Smooth muscle cell (in vitro differentiated cells): Measurements from ENCODE around the gene APEX1. TPM values are rescaled to one million over a fixed set of nuclear protein-coding genes. Genes with fewer than 3 reads are reported as not detected.

Experiments used
- DNase-seq: peaks from one replicate; lab custom pipeline; 2025; ENCODE audit not compliant: unreplicated experiment; lab: John Stamatoyannopoulos, UW
- H2AFZ ChIP-seq: fragments of 200-600 bp; sonication (generic); 2 replicates; pipeline ENCODE4 v1.6.0; 2016; ENCODE audit warnings: antibody characterized with exemption, low read depth, mild to moderate bottlenecking
- H3F3A ChIP-seq: fragments of 200-600 bp; sonication (generic); 2 replicates; pipeline ENCODE4 v1.6.0; 2017; ENCODE audit warnings: antibody characterized with exemption, low read depth
- H3K27ac ChIP-seq: fragments of 200-600 bp; sonication (generic); 2 replicates; pipeline ENCODE4 v1.5.1; 2016; ENCODE audit warnings: low read depth, mild to moderate bottlenecking
- H3K27me3 ChIP-seq: fragments of 200-600 bp; sonication (generic); 2 replicates; pipeline ENCODE4 v1.6.1; 2016; ENCODE audit warnings: low read depth, mild to moderate bottlenecking
- H3K36me3 ChIP-seq: fragments of 200-600 bp; sonication (generic); 2 replicates; pipeline ENCODE4 v1.5.1; 2016; ENCODE audit warnings: low read depth
- H3K4me1 ChIP-seq: fragments of 200-600 bp; sonication (generic); 2 replicates; pipeline ENCODE4 v1.5.1; 2016; ENCODE audit warnings: low read depth
- H3K4me2 ChIP-seq: fragments of 200-600 bp; sonication (generic); 2 replicates; pipeline ENCODE4 v1.6.0; 2016; ENCODE audit warnings: mild to moderate bottlenecking
- H3K4me3 ChIP-seq: fragments of 200-600 bp; sonication (generic); 2 replicates; pipeline ENCODE4 v1.5.1; 2016; ENCODE audit warnings: mild to moderate bottlenecking
- H3K79me2 ChIP-seq: fragments of 200-600 bp; sonication (generic); 2 replicates; pipeline ENCODE4 v1.6.0; 2016; ENCODE audit warnings: low read depth, mild to moderate bottlenecking
- H3K9ac ChIP-seq: fragments of 200-600 bp; sonication (generic); 2 replicates; pipeline ENCODE4 v1.6.0; 2016; ENCODE audit warnings: low read depth
- H3K9me3 ChIP-seq: fragments of 200-600 bp; sonication (generic); replicated peaks from 2 replicates; pipeline ENCODE4 v1.5.1; 2016; ENCODE audit warnings: low read depth
- H4K20me1 ChIP-seq: fragments of 200-600 bp; sonication (generic); 2 replicates; pipeline ENCODE4 v1.6.0; 2016; ENCODE audit warnings: low read depth
- CTCF ChIP-seq: fragments of 200-600 bp; sonication (generic); IDR thresholded peaks from 2 replicates; pipeline ENCODE4 v1.5.1; 2017; ENCODE audit warnings: borderline replicate concordance, mild to moderate bottlenecking, antibody characterized with exemption; ENCODE audit not compliant: insufficient read depth, poor library complexity, severe bottlenecking
- WGBS: methylation state at CpG from one replicate; pipeline ENCODE4 v1.1.7; 2016; ENCODE audit warnings: low lambda C conversion rate; 5-methylcytosine and 5-hydroxymethylcytosine counted together
- polyA plus RNA-seq: library from polyadenylated mRNA; unstranded; fragments of >200 nt; fragmentation: Nextera tagmentation; extraction: Ambion mirVana; gene quantifications from 2 replicates; pipeline ENCODE4 v1.2.1, GENCODE V29; 2016
- total RNA-seq: library from RNA; depleted of rRNA; stranded (reverse); fragments of >200 nt; gene quantifications from 2 replicates; pipeline ENCODE4 v1.2.3, GENCODE V29; 2014

The APEX1 gene
- total and polyA plus RNA-seq, 2 experiments from 2014 or later: 81.6 to 116 TPM

- H2AFZ ChIP-seq: no peak overlapping the region
Measured at GRCh38 chr14:20436363-20436755, 18.7 kb upstream of the APEX1 start.

GRCh38 chr14:20438664-20439063, 16.4 kb upstream of the APEX1 start:
- WGBS: 93% methylated on average over 7 of the region's 7 CpGs

More at GRCh38 chr14:20436363-20436755, 18.7 kb upstream of the APEX1 start:
- Histone ChIP-seq H3K9me3 (no peaks in the 10 kb centered on the region), H3K79me2 (no peaks in the 10 kb centered on the region), H3K4me3 (no peak overlapping the region), H3K4me1 (no peaks in the 10 kb centered on the region), H4K20me1 (no peaks in the 10 kb centered on the region), H3K9ac (no peak overlapping the region), H3F3A (no peaks in the 10 kb centered on the region), H3K27me3 (no peaks in the 10 kb centered on the region), H3K27ac (no peak overlapping the region), H3K36me3 (no peaks in the 10 kb centered on the region), H3K4me2 (no peak overlapping the region)
- WGBS: 71% methylated on average over 4 of the region's 4 CpGs
- no peak for DNase-seq
- no peak for TF ChIP-seq CTCF

GRCh38 chr14:20440465-20440864, 14.6 kb upstream of the APEX1 start:
- Histone ChIP-seq H3K4me1 (no peaks in the 10 kb centered on the region), H3F3A (no peaks in the 10 kb centered on the region), H2AFZ (no peak overlapping the region), H3K4me3 (no peak overlapping the region), H3K27me3 (no peaks in the 10 kb centered on the region), H3K27ac (no peak overlapping the region), H3K4me2 (no peak overlapping the region), H3K9me3 (no peaks in the 10 kb centered on the region), H3K36me3 (no peaks in the 10 kb centered on the region), H3K79me2 (no peaks in the 10 kb centered on the region), H3K9ac (no peak overlapping the region), H4K20me1 (no peaks in the 10 kb centered on the region)
- no peak for TF ChIP-seq CTCF
- no peak for DNase-seq
- WGBS: 79% methylated on average over 5 of the region's 5 CpGs

More at GRCh38 chr14:20438664-20439063, 16.4 kb upstream of the APEX1 start:
- H3K79me2 ChIP-seq: no peaks in the 10 kb centered on the region
- H3K4me3 ChIP-seq: no peak overlapping the region
- no peaks in the 10 kb centered on the region for H3K4me1 ChIP-seq
- no peak overlapping the region for H3K9ac ChIP-seq
- TF ChIP-seq CTCF: no peak
- H3F3A ChIP-seq: no peaks in the 10 kb centered on the region
- no peak overlapping the region for H2AFZ ChIP-seq
- DNase-seq: no peak
- H3K36me3 ChIP-seq: no peaks in the 10 kb centered on the region
- H4K20me1 ChIP-seq: no peaks in the 10 kb centered on the region
- H3K9me3 ChIP-seq: no peaks in the 10 kb centered on the region
- no peaks in the 10 kb centered on the region for H3K27me3 ChIP-seq
- H3K4me2 ChIP-seq: no peak overlapping the region
- no peak overlapping the region for H3K27ac ChIP-seq

- Histone ChIP-seq H3K4me3 (no peak overlapping the region), H3K79me2 (no peaks in the 10 kb centered on the region), H3K4me1 (no peaks in the 10 kb centered on the region), H3K9ac (no peak overlapping the region), H3K4me2 (no peak overlapping the region), H3F3A (no peaks in the 10 kb centered on the region), H3K36me3 (no peaks in the 10 kb centered on the region), H3K27me3 (no peaks in the 10 kb centered on the region), H2AFZ (no peak overlapping the region), H3K27ac (no peak overlapping the region), H4K20me1 (no peaks in the 10 kb centered on the region), H3K9me3 (no peaks in the 10 kb centered on the region)
- no peak for TF ChIP-seq CTCF
- no peak for DNase-seq
- WGBS: 82% methylated on average over 5 of the region's 5 CpGs
Measured at GRCh38 chr14:20440882-20441281, 14.1 kb upstream of the APEX1 start.
